HTERT RPE-1 (cell line): ENCODE data around the gene SLIT3.

Experiments used
- in situ Hi-C: fragments of 300-500 bp; cut with MboI; formaldehyde crosslinking; loops from 4 replicates; pipeline ENCODE4 v1.14.3; 2020; ENCODE audit warnings: low sequenced_read_pairs

Gene SLIT3

GRCh38 chr5:168903061-168903460 lies 397.9 kb downstream of the SLIT3 start:
- in situ Hi-C loops = no loop called here

GRCh38 chr5:168899673-168900072 lies 401.3 kb downstream of the SLIT3 start:
- in situ Hi-C loops = no loop called here

- in situ Hi-C loops = no loop called here
Observed at GRCh38 chr5:168899264-168899663, 401.7 kb downstream of the SLIT3 start.

GRCh38 chr5:168898247-168898911 lies 402.6 kb downstream of the SLIT3 start:
- in situ Hi-C loops = no loop called here

GRCh38 chr5:168897387-168898122 lies 403.4 kb downstream of the SLIT3 start:
- in situ Hi-C loops = no loop called here

- in situ Hi-C loops = no loop called here
Observed at GRCh38 chr5:168895295-168896071, 405.5 kb downstream of the SLIT3 start.

- in situ Hi-C loops = no loop called here
Observed at GRCh38 chr5:168893283-168893682, 407.7 kb downstream of the SLIT3 start.

- in situ Hi-C loops = no loop called here
Observed at GRCh38 chr5:168892618-168893186, 408.2 kb downstream of the SLIT3 start.

GRCh38 chr5:168890816-168891812 lies 409.8 kb downstream of the SLIT3 start:
- in situ Hi-C loops = no loop called here

- in situ Hi-C loops = no loop called here
Observed at GRCh38 chr5:168889039-168889438, 411.9 kb downstream of the SLIT3 start.

GRCh38 chr5:168887931-168888330 lies 413.0 kb downstream of the SLIT3 start:
- in situ Hi-C loops = no loop called here

- in situ Hi-C loops = no loop called here
Observed at GRCh38 chr5:168886157-168886556, 414.8 kb downstream of the SLIT3 start.

- in situ Hi-C loops = no loop called here
Observed at GRCh38 chr5:168885324-168886120, 415.4 kb downstream of the SLIT3 start.

- in situ Hi-C loops = no loop called here
Observed at GRCh38 chr5:168883991-168884390, 416.9 kb downstream of the SLIT3 start.

GRCh38 chr5:168883281-168883741 lies 417.6 kb downstream of the SLIT3 start:
- in situ Hi-C loops = no loop called here

- in situ Hi-C loops = no loop called here
Observed at GRCh38 chr5:168882283-168882682, 418.7 kb downstream of the SLIT3 start.

GRCh38 chr5:168881427-168882149 lies 419.4 kb downstream of the SLIT3 start:
- in situ Hi-C loops = no loop called here

GRCh38 chr5:168879929-168880328 lies 421.0 kb downstream of the SLIT3 start:
- in situ Hi-C loops = no loop called here

GRCh38 chr5:168879331-168879730 lies 421.6 kb downstream of the SLIT3 start:
- in situ Hi-C loops = no loop called here
